Suprapubic skin (tissue), 4 donors: Measurements from ENCODE around the gene INPP5A. TPM values are rescaled to one million over a fixed set of nuclear protein-coding genes. Genes with fewer than 3 reads are reported as not detected.

Experiments used
- DNase-seq, 2 donors: peaks; one replicate each; pipeline ENCODE4 v3.0.0-alpha.2; 2019; ENCODE audit warnings: low spot score in 2 of 2
- H3K27ac ChIP-seq: fragments of 200-600 bp; sonication (generic); one replicate; pipeline ENCODE4 v1.5.1; 2019
- H3K27me3 ChIP-seq: fragments of 200-600 bp; sonication (generic); one replicate; pipeline ENCODE4 v1.5.1; 2019
- H3K36me3 ChIP-seq: fragments of 200-600 bp; sonication (generic); one replicate; pipeline ENCODE4 v1.5.1; 2019
- H3K4me1 ChIP-seq: fragments of 200-600 bp; sonication (generic); one replicate; pipeline ENCODE4 v1.5.1; 2019
- H3K4me3 ChIP-seq: fragments of 200-600 bp; sonication (generic); one replicate; pipeline ENCODE4 v1.5.1; 2019; ENCODE audit warnings: mild to moderate bottlenecking
- H3K9me3 ChIP-seq: fragments of 200-600 bp; sonication (generic); one replicate; pipeline ENCODE4 v1.5.1; 2019
- EP300 ChIP-seq: sonication (generic); formaldehyde crosslinking; IDR thresholded peaks from one replicate; pipeline ENCODE4 v1.6.1; 2017; ENCODE audit warnings: antibody characterized with exemption
- POLR2A ChIP-seq, 2 donors: fragments of 450-650 bp; IDR thresholded peaks; one replicate each; pipeline ENCODE4 v1.6.1; 2017; ENCODE audit warnings: antibody characterized with exemption in 2 of 2, mild to moderate bottlenecking in 2 of 2, moderate library complexity in 2 of 2
- POLR2AphosphoS5 ChIP-seq, 3 donors: sonication (generic); formaldehyde crosslinking; IDR thresholded peaks; one replicate each; pipeline ENCODE4 v1.6.1; 2017; ENCODE audit warnings: antibody characterized with exemption in 3 of 3
- WGBS: methylation state at CpG from one replicate; pipeline ENCODE4 v1.1.5; 2018; 5-methylcytosine and 5-hydroxymethylcytosine counted together
- total RNA-seq, 4 donors: library from RNA; depleted of rRNA; stranded (reverse); fragments of >200 nt; gene quantifications; one replicate each; pipeline ENCODE4 v1.1.0, GENCODE V29; 2016
- TF ChIP-seq, protein P1 (sequence below), 2 donors: fragments of 200-600 bp in 1 of 2; fragments of 450-650 bp in 1 of 2; sonication (generic) in 1 of 2; IDR thresholded peaks; one replicate each; pipeline ENCODE4 v1.5.1; 2016 to 2019; ENCODE audit warnings: antibody characterized with exemption in 2 of 2, mild to moderate bottlenecking in 1 of 2, moderate library complexity in 1 of 2

INPP5A gene
- total RNA-seq, 4 donors from 2014 or later, result 28.1 to 39.1 (median 32.3) TPM

DNA sequence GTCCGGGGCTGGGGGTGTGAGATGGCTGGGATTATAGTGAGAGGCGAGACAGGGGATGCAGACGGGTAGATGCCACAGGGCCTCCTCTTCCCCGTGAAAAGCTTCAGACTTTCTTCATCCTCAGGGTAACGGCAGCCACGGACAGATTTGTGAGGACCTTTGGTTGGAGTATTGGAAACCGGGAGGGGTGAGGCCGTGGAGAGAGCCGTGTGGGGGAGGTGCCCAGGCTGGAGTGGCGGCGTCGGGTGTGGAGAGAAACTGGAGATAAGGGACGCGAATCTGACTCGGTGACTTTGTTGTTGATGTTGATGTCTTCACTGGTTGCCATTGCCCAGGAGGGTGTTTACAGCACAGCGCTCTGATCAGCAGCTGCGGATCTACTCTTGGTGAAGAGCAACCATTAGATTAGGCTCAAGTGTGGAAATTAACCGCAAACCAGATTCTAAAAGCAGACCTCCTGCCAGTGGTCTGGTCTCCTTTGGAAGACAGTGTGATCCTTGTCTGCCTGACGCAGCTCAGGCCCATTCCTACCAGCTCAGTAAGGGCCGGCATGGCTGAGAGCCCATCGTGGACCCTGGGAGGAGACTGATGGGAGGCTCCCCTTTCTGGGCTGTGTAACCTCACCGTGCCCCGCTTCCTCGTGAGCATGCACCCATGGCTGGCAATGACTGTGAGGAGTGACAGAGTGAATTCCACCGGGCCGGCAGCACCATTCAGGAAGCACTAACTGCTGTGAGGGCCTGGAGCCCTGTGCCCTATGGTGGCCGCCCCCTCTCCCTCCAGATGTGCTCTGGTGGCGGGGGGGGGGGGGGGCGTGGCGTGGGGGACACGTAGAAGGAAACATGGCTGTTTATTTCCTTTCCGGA lies 90.3 kb downstream of the INPP5A start:
- no peak overlapping the region for H3K4me3 ChIP-seq
- 47% methylated on average over 27 of the region's 32 CpGs for WGBS
- H3K27ac ChIP-seq, result peak overlapping the region; percentile 32
- no peaks in the 10 kb centered on the region for H3K27me3 ChIP-seq
- no peak for TF ChIP-seq POLR2A (IDR thresholded peaks at IDR 0.05)
- TF ChIP-seq POLR2AphosphoS5 (IDR thresholded peaks at IDR 0.05), result no peak
- TF ChIP-seq, protein P1, sequence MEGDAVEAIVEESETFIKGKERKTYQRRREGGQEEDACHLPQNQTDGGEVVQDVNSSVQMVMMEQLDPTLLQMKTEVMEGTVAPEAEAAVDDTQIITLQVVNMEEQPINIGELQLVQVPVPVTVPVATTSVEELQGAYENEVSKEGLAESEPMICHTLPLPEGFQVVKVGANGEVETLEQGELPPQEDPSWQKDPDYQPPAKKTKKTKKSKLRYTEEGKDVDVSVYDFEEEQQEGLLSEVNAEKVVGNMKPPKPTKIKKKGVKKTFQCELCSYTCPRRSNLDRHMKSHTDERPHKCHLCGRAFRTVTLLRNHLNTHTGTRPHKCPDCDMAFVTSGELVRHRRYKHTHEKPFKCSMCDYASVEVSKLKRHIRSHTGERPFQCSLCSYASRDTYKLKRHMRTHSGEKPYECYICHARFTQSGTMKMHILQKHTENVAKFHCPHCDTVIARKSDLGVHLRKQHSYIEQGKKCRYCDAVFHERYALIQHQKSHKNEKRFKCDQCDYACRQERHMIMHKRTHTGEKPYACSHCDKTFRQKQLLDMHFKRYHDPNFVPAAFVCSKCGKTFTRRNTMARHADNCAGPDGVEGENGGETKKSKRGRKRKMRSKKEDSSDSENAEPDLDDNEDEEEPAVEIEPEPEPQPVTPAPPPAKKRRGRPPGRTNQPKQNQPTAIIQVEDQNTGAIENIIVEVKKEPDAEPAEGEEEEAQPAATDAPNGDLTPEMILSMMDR (IDR thresholded peaks at IDR 0.05), result no peak
- no peak for TF ChIP-seq EP300
- peaks cover 67% of the 10 kb centered on the region for H3K4me1 ChIP-seq
- H3K9me3 ChIP-seq, result no peaks in the 10 kb centered on the region
- peak; percentile 71 to 76 for DNase-seq
- H3K36me3 ChIP-seq, result no peaks in the 10 kb centered on the region

DNA sequence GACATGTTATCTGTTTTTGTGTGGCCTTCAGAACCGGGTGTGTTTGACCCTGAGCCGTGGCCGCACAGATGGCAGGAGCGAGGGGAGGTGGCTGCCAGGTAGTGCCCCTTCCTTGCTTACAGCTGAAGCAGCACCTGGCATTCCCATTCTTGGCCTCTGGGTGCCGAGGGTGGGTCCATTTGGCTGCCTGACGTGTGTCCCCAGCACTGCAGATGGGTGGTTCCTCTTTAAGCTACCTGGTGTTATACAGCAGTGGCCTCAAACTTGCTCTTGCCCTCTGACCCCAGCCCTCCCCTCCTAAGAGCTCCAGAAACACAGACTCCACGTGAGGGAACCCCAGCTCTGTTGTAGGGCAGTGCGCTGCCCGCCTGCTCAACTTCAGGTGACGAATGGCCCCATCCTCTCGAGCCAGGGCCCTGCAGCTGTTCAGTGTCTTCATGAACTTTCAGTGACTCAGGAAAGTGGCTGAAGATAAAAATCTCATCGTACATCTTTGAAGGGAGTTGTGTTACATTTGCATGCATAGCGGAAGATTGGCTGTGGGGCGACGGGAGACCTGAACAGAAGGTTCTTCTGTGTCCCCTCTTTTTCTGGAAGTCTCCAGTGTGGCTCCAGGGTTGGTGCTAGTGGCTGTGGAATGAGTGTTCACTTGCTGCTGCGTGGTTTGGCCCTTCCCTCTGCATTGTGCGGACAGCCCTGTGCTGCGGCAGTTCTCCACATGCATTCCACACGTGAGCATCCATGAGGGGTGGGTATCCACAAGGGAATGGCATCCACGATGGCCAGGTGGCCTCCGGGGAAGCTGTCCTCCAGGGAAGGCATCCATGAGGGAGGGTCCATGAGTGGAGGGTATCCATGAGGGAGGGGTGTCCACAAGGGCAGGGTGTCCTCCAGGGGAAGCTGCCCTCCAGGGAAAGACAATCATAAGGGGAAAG lies 91.6 kb downstream of the INPP5A start:
- H3K27me3 ChIP-seq, result no peaks in the 10 kb centered on the region
- WGBS, result 85% methylated on average over 17 of the region's 21 CpGs
- no peak for TF ChIP-seq EP300
- no peaks in the 10 kb centered on the region for H3K9me3 ChIP-seq
- no peak overlapping the region for H3K4me3 ChIP-seq
- H3K4me1 ChIP-seq, result peaks cover 80% of the 10 kb centered on the region
- DNase-seq, result peak; percentile 49 to 62
- peak overlapping the region; percentile 32 for H3K27ac ChIP-seq
- H3K36me3 ChIP-seq, result no peaks in the 10 kb centered on the region

DNA sequence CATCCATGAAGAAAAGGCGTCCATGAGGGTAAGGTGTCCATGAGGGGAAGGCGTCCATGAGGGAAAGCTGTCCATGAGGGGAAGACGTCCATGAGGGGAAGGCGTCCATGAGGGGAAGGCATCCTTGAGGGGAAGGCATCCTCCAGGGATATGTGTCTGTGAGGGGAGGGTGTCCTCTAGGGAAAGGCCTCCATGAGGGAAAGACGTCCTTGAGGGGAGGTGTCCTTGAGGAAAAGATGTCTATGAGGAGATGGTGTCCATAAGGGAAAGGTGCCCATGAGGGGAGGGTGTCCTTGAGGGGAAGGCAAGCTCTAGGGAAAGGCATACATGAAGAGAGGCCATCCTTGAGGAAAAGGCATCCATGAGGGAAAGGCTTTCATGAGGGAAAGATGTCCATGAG lies 92.6 kb downstream of the INPP5A start:
- Histone ChIP-seq H3K36me3 (no peaks in the 10 kb centered on the region), H3K4me1 (peaks cover 79% of the 10 kb centered on the region), H3K27ac (peak overlapping the region; percentile 71), H3K27me3 (no peaks in the 10 kb centered on the region), H3K4me3 (no peak overlapping the region), H3K9me3 (no peaks in the 10 kb centered on the region)
- peak in 1 of 2 donors; percentile 33 for DNase-seq
- TF ChIP-seq POLR2AphosphoS5 (IDR thresholded peaks at IDR 0.05) (no peak), POLR2A (IDR thresholded peaks at IDR 0.05) (no peak), EP300 (no peak)
- TF ChIP-seq, protein P1 (IDR thresholded peaks at IDR 0.05), result no peak
- 93% methylated on average over 5 of the region's 5 CpGs for WGBS

DNA sequence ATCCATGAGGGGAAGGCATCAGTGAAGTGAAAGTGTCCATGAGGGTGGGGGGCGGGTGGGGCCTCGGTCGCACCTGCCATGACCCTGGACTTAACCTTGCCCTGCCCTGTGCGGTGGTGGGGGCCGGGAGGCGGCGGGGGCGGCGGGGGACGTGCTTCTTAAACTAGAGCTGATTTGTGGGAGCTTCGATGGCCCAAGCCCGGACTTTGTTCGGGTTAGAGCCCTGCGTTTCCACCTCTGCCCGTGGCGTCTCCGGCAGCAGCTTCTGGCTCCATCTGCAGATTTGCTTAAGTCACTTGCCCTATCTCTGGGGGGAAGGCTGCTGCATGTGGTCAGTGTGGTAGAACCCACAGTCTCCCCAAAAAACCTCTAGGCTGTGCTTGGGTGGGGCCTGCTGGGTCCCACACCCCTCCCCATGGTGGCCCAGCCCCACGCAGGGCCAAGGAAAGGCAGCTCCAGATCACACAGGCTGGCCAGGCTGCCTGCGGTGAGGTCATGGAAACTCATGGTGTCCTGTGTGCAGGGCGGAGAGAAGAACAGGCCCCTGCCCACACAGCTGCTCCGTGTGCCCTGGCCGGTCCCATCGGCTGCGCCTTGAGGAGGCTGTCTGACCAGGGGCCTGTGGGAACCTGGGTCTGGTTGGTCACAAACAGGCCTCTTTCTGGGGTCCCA lies 93.2 kb downstream of the INPP5A start:
- peaks cover 74% of the 10 kb centered on the region for H3K4me1 ChIP-seq
- DNase-seq, result peak; percentile 71 to 76
- no peaks in the 10 kb centered on the region for H3K36me3 ChIP-seq
- WGBS, result 93% methylated on average over 7 of the region's 24 CpGs
- no peaks in the 10 kb centered on the region for H3K9me3 ChIP-seq
- H3K27ac ChIP-seq, result peak overlapping the region; percentile 71
- no peaks in the 10 kb centered on the region for H3K27me3 ChIP-seq
- TF ChIP-seq EP300 (no peak), POLR2AphosphoS5 (IDR thresholded peaks at IDR 0.05) (no peak), POLR2A (IDR thresholded peaks at IDR 0.05) (no peak)
- TF ChIP-seq, protein P1 (IDR thresholded peaks at IDR 0.05), result no peak
- H3K4me3 ChIP-seq, result no peak overlapping the region

DNA sequence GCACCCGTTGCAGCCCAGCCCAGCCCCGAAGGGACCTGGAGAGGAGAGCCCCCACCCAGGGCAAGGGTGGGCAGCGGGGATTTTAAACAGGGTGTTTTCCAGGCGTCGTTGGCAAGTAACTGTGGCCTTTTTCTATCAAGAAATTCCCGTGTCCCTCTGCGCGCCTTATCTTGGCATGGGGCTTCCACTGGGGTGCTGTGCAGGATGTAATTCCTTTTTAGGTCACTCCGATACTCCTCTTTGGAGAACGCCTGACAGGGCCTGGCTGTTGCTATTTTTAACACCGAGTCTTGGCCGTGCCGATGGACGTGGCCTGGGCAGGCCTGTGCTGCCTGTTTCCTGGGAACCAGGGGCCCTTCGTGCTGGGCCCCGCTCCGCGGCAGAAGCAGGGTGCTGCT lies 93.8 kb downstream of the INPP5A start:
- WGBS, result 27% methylated on average over 16 of the region's 18 CpGs
- TF ChIP-seq EP300, result no peak
- no peak for TF ChIP-seq POLR2A (IDR thresholded peaks at IDR 0.05)
- TF ChIP-seq POLR2AphosphoS5 (IDR thresholded peaks at IDR 0.05), result no peak
- TF ChIP-seq, protein P1 (IDR thresholded peaks at IDR 0.05), result no peak
- peak overlapping the region; percentile 71 for H3K27ac ChIP-seq
- DNase-seq, result peak; percentile 58 to 83
- no peaks in the 10 kb centered on the region for H3K27me3 ChIP-seq
- no peak overlapping the region for H3K4me3 ChIP-seq
- peaks cover 70% of the 10 kb centered on the region for H3K4me1 ChIP-seq
- no peaks in the 10 kb centered on the region for H3K9me3 ChIP-seq
- H3K36me3 ChIP-seq, result no peaks in the 10 kb centered on the region
